Smooth muscle cell (in vitro differentiated cells): Measurements from ENCODE around the gene PECR. TPM values are rescaled to one million over a fixed set of nuclear protein-coding genes. Genes with fewer than 3 reads are reported as not detected.

Source experiments
- DNase-seq: peaks from one replicate; lab custom pipeline; 2025; ENCODE audit not compliant: unreplicated experiment; lab: John Stamatoyannopoulos, UW
- H2AFZ ChIP-seq: fragments of 200-600 bp; sonication (generic); 2 replicates; pipeline ENCODE4 v1.6.0; 2016; ENCODE audit warnings: antibody characterized with exemption, low read depth, mild to moderate bottlenecking
- H3F3A ChIP-seq: fragments of 200-600 bp; sonication (generic); 2 replicates; pipeline ENCODE4 v1.6.0; 2017; ENCODE audit warnings: antibody characterized with exemption, low read depth
- H3K27ac ChIP-seq: fragments of 200-600 bp; sonication (generic); 2 replicates; pipeline ENCODE4 v1.5.1; 2016; ENCODE audit warnings: low read depth, mild to moderate bottlenecking
- H3K27me3 ChIP-seq: fragments of 200-600 bp; sonication (generic); 2 replicates; pipeline ENCODE4 v1.6.1; 2016; ENCODE audit warnings: low read depth, mild to moderate bottlenecking
- H3K36me3 ChIP-seq: fragments of 200-600 bp; sonication (generic); 2 replicates; pipeline ENCODE4 v1.5.1; 2016; ENCODE audit warnings: low read depth
- H3K4me1 ChIP-seq: fragments of 200-600 bp; sonication (generic); 2 replicates; pipeline ENCODE4 v1.5.1; 2016; ENCODE audit warnings: low read depth
- H3K4me2 ChIP-seq: fragments of 200-600 bp; sonication (generic); 2 replicates; pipeline ENCODE4 v1.6.0; 2016; ENCODE audit warnings: mild to moderate bottlenecking
- H3K4me3 ChIP-seq: fragments of 200-600 bp; sonication (generic); 2 replicates; pipeline ENCODE4 v1.5.1; 2016; ENCODE audit warnings: mild to moderate bottlenecking
- H3K79me2 ChIP-seq: fragments of 200-600 bp; sonication (generic); 2 replicates; pipeline ENCODE4 v1.6.0; 2016; ENCODE audit warnings: low read depth, mild to moderate bottlenecking
- H3K9ac ChIP-seq: fragments of 200-600 bp; sonication (generic); 2 replicates; pipeline ENCODE4 v1.6.0; 2016; ENCODE audit warnings: low read depth
- H3K9me3 ChIP-seq: fragments of 200-600 bp; sonication (generic); replicated peaks from 2 replicates; pipeline ENCODE4 v1.5.1; 2016; ENCODE audit warnings: low read depth
- H4K20me1 ChIP-seq: fragments of 200-600 bp; sonication (generic); 2 replicates; pipeline ENCODE4 v1.6.0; 2016; ENCODE audit warnings: low read depth
- CTCF ChIP-seq: fragments of 200-600 bp; sonication (generic); IDR thresholded peaks from 2 replicates; pipeline ENCODE4 v1.5.1; 2017; ENCODE audit warnings: borderline replicate concordance, mild to moderate bottlenecking, antibody characterized with exemption; ENCODE audit not compliant: insufficient read depth, poor library complexity, severe bottlenecking
- WGBS: methylation state at CpG from one replicate; pipeline ENCODE4 v1.1.7; 2016; ENCODE audit warnings: low lambda C conversion rate; 5-methylcytosine and 5-hydroxymethylcytosine counted together
- polyA plus RNA-seq: library from polyadenylated mRNA; unstranded; fragments of >200 nt; fragmentation: Nextera tagmentation; extraction: Ambion mirVana; gene quantifications from 2 replicates; pipeline ENCODE4 v1.2.1, GENCODE V29; 2016
- total RNA-seq: library from RNA; depleted of rRNA; stranded (reverse); fragments of >200 nt; gene quantifications from 2 replicates; pipeline ENCODE4 v1.2.3, GENCODE V29; 2014

PECR gene
- total and polyA plus RNA-seq, 2 experiments from 2014 or later, result 4.8 to 10.0 TPM

GRCh38 chr2:216018709-216019108 lies 62.9 kb downstream of the PECR start:
- Histone ChIP-seq H3K9me3 (no peaks in the 10 kb centered on the region), H3K9ac (no peak overlapping the region), H3F3A (no peaks in the 10 kb centered on the region), H4K20me1 (no peaks in the 10 kb centered on the region), H3K36me3 (no peaks in the 10 kb centered on the region), H3K4me2 (no peak overlapping the region), H3K27ac (peak overlapping the region; percentile 51), H3K79me2 (no peaks in the 10 kb centered on the region), H3K27me3 (no peaks in the 10 kb centered on the region), H3K4me1 (peaks cover 3% of the 10 kb centered on the region), H2AFZ (no peak overlapping the region), H3K4me3 (no peak overlapping the region)
- no peak for DNase-seq
- WGBS, result 98% methylated on average over 3 of the region's 3 CpGs
- no peak for TF ChIP-seq CTCF

GRCh38 chr2:216017365-216017764 lies 64.2 kb downstream of the PECR start:
- Histone ChIP-seq H3K27ac (no peak overlapping the region), H3K9ac (no peak overlapping the region), H3K27me3 (no peaks in the 10 kb centered on the region), H3K79me2 (no peaks in the 10 kb centered on the region), H3K9me3 (no peaks in the 10 kb centered on the region), H3K4me3 (no peak overlapping the region), H3K36me3 (no peaks in the 10 kb centered on the region), H2AFZ (no peak overlapping the region), H4K20me1 (no peaks in the 10 kb centered on the region), H3K4me2 (no peak overlapping the region), H3K4me1 (peaks cover 5% of the 10 kb centered on the region), H3F3A (no peaks in the 10 kb centered on the region)
- no peak for DNase-seq
- no peak for TF ChIP-seq CTCF
- WGBS, result 86% methylated on average over 4 of the region's 4 CpGs

- H3K9ac ChIP-seq, result no peak overlapping the region
- H4K20me1 ChIP-seq, result no peaks in the 10 kb centered on the region
- DNase-seq, result no peak
- H2AFZ ChIP-seq, result no peak overlapping the region
- no peak overlapping the region for H3K4me2 ChIP-seq
- no peaks in the 10 kb centered on the region for H3K9me3 ChIP-seq
- no peaks in the 10 kb centered on the region for H3K36me3 ChIP-seq
- 82% methylated on average over 1 of the region's 1 CpG for WGBS
- no peaks in the 10 kb centered on the region for H3K79me2 ChIP-seq
- no peak overlapping the region for H3K27ac ChIP-seq
- no peaks in the 10 kb centered on the region for H3F3A ChIP-seq
- H3K4me3 ChIP-seq, result no peak overlapping the region
- no peak for TF ChIP-seq CTCF
- peaks cover 5% of the 10 kb centered on the region for H3K4me1 ChIP-seq
- H3K27me3 ChIP-seq, result no peaks in the 10 kb centered on the region
These were observed 65.0 kb downstream of the PECR start for GRCh38 chr2:216016581-216016980.

- no peaks in the 10 kb centered on the region for H4K20me1 ChIP-seq
- 89% methylated on average over 5 of the region's 5 CpGs for WGBS
- no peaks in the 10 kb centered on the region for H3K79me2 ChIP-seq
- no peaks in the 10 kb centered on the region for H3F3A ChIP-seq
- H3K27ac ChIP-seq, result no peak overlapping the region
- H3K4me3 ChIP-seq, result no peak overlapping the region
- H3K4me1 ChIP-seq, result peaks cover 5% of the 10 kb centered on the region
- no peaks in the 10 kb centered on the region for H3K9me3 ChIP-seq
- no peaks in the 10 kb centered on the region for H3K27me3 ChIP-seq
- H3K36me3 ChIP-seq, result no peaks in the 10 kb centered on the region
- no peak overlapping the region for H2AFZ ChIP-seq
- no peak for DNase-seq
- no peak overlapping the region for H3K4me2 ChIP-seq
- TF ChIP-seq CTCF, result no peak
- H3K9ac ChIP-seq, result no peak overlapping the region
These were observed 65.7 kb downstream of the PECR start for GRCh38 chr2:216015722-216016464.
